GM23338 (cell line): Measurements from ENCODE around the gene ROCK2. TPM values are rescaled to one million over a fixed set of nuclear protein-coding genes. Genes with fewer than 3 reads are reported as not detected.

Experiments used
- ATAC-seq: fragments of 200-7000 bp; cut with Tn5 transposase; 3 replicates; pipeline ENCODE4 v1.9.1; 2020
- DNase-seq: peaks from one replicate; pipeline ENCODE4 v3.0.0-alpha.2; 2015; ENCODE audit warnings: low spot score
- H2AFZ ChIP-seq: fragments of 200-600 bp; sonication (generic); 2 replicates; pipeline ENCODE4 v1.8.0; 2016; ENCODE audit warnings: antibody characterized with exemption, mild to moderate bottlenecking, moderate library complexity
- H3F3A ChIP-seq: fragments of 200-600 bp; sonication (generic); replicated peaks from 2 replicates; pipeline ENCODE4 v1.8.0; 2017; ENCODE audit warnings: antibody characterized with exemption, mixed run types, low read depth
- H3K27ac ChIP-seq: fragments of 200-600 bp; sonication (generic); 2 replicates; pipeline ENCODE4 v1.6.1; 2016; ENCODE audit warnings: low read depth
- H3K27me3 ChIP-seq: fragments of 200-600 bp; sonication (generic); 2 replicates; pipeline ENCODE4 v1.8.0; 2016; ENCODE audit warnings: mild to moderate bottlenecking, mixed run types, moderate library complexity; ENCODE audit not compliant: insufficient read depth
- H3K36me3 ChIP-seq: fragments of 200-600 bp; sonication (generic); 2 replicates; pipeline ENCODE4 v1.8.0; 2016; ENCODE audit warnings: mild to moderate bottlenecking; ENCODE audit not compliant: insufficient read depth
- H3K4me1 ChIP-seq: fragments of 200-600 bp; sonication (generic); 2 replicates; pipeline ENCODE4 v1.8.0; 2016; ENCODE audit warnings: mild to moderate bottlenecking, moderate library complexity; ENCODE audit not compliant: insufficient read depth
- H3K4me2 ChIP-seq: fragments of 200-600 bp; sonication (generic); 2 replicates; pipeline ENCODE4 v1.7.1; 2017; ENCODE audit warnings: mixed run types
- H3K4me3 ChIP-seq: fragments of 200-600 bp; sonication (generic); 2 replicates; pipeline ENCODE4 v1.6.1; 2016; ENCODE audit warnings: mixed run types
- H3K79me2 ChIP-seq: fragments of 200-600 bp; sonication (generic); replicated peaks from 2 replicates; pipeline ENCODE4 v1.8.0; 2017; ENCODE audit warnings: mild to moderate bottlenecking; ENCODE audit not compliant: insufficient read depth
- H3K9me2 ChIP-seq: fragments of 200-600 bp; sonication (generic); 2 replicates; pipeline ENCODE4 v1.8.0; 2017; ENCODE audit not compliant: insufficient read depth
- H4K20me1 ChIP-seq: fragments of 200-600 bp; sonication (generic); replicated peaks from 2 replicates; pipeline ENCODE4 v1.8.0; 2017; ENCODE audit warnings: mild to moderate bottlenecking; ENCODE audit not compliant: insufficient read depth
- H3K27ac Mint-ChIP-seq: 2 replicates; pipeline ENCODE4 v1.8.0; 2020; ENCODE audit warnings: inconsistent platforms, mild to moderate bottlenecking, moderate library complexity, mixed read lengths
- H3K27me3 Mint-ChIP-seq: 3 replicates; pipeline ENCODE4 v1.8.0; 2022; ENCODE audit warnings: low read depth, mild to moderate bottlenecking, moderate library complexity, mixed read lengths, inconsistent platforms; ENCODE audit not compliant: insufficient read depth, poor library complexity
- H3K36me3 Mint-ChIP-seq: 3 replicates; pipeline ENCODE4 v1.8.0; 2021; ENCODE audit warnings: low read depth, mild to moderate bottlenecking, inconsistent platforms, moderate library complexity, mixed read lengths
- H3K4me1 Mint-ChIP-seq: 3 replicates; pipeline ENCODE4 v1.8.0; 2020; ENCODE audit warnings: mild to moderate bottlenecking, inconsistent platforms, mixed read lengths
- H3K4me3 Mint-ChIP-seq: 3 replicates; pipeline ENCODE4 v1.8.0; 2021; ENCODE audit warnings: moderate library complexity, mild to moderate bottlenecking, inconsistent platforms, mixed read lengths
- H3K9me3 Mint-ChIP-seq: 3 replicates; pipeline ENCODE4 v1.8.0; 2020; ENCODE audit warnings: moderate library complexity, mild to moderate bottlenecking, inconsistent platforms, mixed read lengths
- CREB1 ChIP-seq: fragments of 250-450 bp; sonication (Bioruptor Pico); IDR thresholded peaks from 2 replicates; pipeline ENCODE4 v1.5.0; 2020; ENCODE audit warnings: low read depth, mild to moderate bottlenecking, moderate library complexity
- CTCF ChIP-seq, 2 experiments: fragments of 200-600 bp in 1 of 2; sonication (generic) in 1 of 2; conservative IDR thresholded peaks; 2 replicates each; pipeline versions ENCODE4 v1.5.1 to v1.6.1; 2016 to 2017; ENCODE audit warnings: antibody characterized with exemption in 2 of 2, low read depth in 2 of 2, mild to moderate bottlenecking in 2 of 2, moderate library complexity in 1 of 2
- ETS1 ChIP-seq: IDR thresholded peaks from 2 replicates; pipeline ENCODE4 v1.6.1; 2016; ENCODE audit warnings: antibody characterized with exemption
- EZH2 ChIP-seq: fragments of 200-600 bp; sonication (generic); IDR thresholded peaks from one replicate; pipeline ENCODE4 v1.8.0; 2017; ENCODE audit warnings: antibody characterized with exemption, mild to moderate bottlenecking, low read depth; ENCODE audit not compliant: unreplicated experiment
- EZH2phosphoT487 ChIP-seq: fragments of 200-600 bp; sonication (generic); IDR thresholded peaks from one replicate; pipeline ENCODE4 v1.8.1; 2018; ENCODE audit warnings: antibody characterized with exemption; ENCODE audit not compliant: unreplicated experiment
- JUNB ChIP-seq: IDR thresholded peaks from one replicate; pipeline ENCODE4 v1.6.1; 2016; ENCODE audit warnings: antibody characterized with exemption; ENCODE audit not compliant: unreplicated experiment
- NANOG ChIP-seq: IDR thresholded peaks from 2 replicates; pipeline ENCODE4 v1.6.1; 2016; ENCODE audit warnings: antibody characterized with exemption, borderline replicate concordance
- POLR2AphosphoS5 ChIP-seq: IDR thresholded peaks from 2 replicates; pipeline ENCODE4 v1.6.1; 2016; ENCODE audit warnings: antibody characterized with exemption, low read depth
- REST ChIP-seq: IDR thresholded peaks from one replicate; pipeline ENCODE4 v1.6.1; 2018; ENCODE audit warnings: antibody characterized with exemption; ENCODE audit not compliant: unreplicated experiment
- STAT1 ChIP-seq: IDR thresholded peaks from one replicate; pipeline ENCODE4 v1.6.1; 2016; ENCODE audit warnings: antibody characterized with exemption; ENCODE audit not compliant: unreplicated experiment
- ZNF114 ChIP-seq: fragments of 250-450 bp; sonication (Bioruptor Pico); IDR thresholded peaks from 2 replicates; pipeline ENCODE4 v1.5.0; 2020; ENCODE audit warnings: mild to moderate bottlenecking, moderate library complexity
- ZNF331 ChIP-seq: fragments of 250-450 bp; sonication (Bioruptor Pico); IDR thresholded peaks from 2 replicates; pipeline ENCODE4 v1.5.0; 2020; ENCODE audit warnings: low read depth, mild to moderate bottlenecking, moderate library complexity
- ZNF462 ChIP-seq: fragments of 250-450 bp; sonication (Bioruptor Pico); IDR thresholded peaks from 2 replicates; pipeline ENCODE4 v1.5.0; 2020; ENCODE audit warnings: mild to moderate bottlenecking, moderate library complexity
- polyA plus RNA-seq: library from polyadenylated mRNA; unstranded; fragments of >200 nt; fragmentation: Nextera tagmentation; extraction: Ambion mirVana; gene quantifications from 2 replicates; pipeline ENCODE4 v1.2.1, GENCODE V29; 2016
- total RNA-seq: library from RNA; depleted of rRNA; stranded (reverse); fragments of >200 nt; shearing (Covaris generic); gene quantifications from 2 replicates; pipeline ENCODE4 v1.2.3, GENCODE V29; 2014

Gene ROCK2
- total and polyA plus RNA-seq, 2 experiments from 2014 or later = 16.4 to 28.0 TPM

- no peak overlapping the region for H3K4me3 ChIP-seq
- peaks cover 6% of the 10 kb centered on the region; the same call in 2 of the 3 replicates for H3K4me1 Mint-ChIP-seq
- no peaks in the 10 kb centered on the region for H3K4me1 ChIP-seq
- H3K79me2 ChIP-seq = no peaks in the 10 kb centered on the region
- H3K36me3 ChIP-seq = no peaks in the 10 kb centered on the region
- no peaks in the 10 kb centered on the region for H3K36me3 Mint-ChIP-seq
- H2AFZ ChIP-seq = no peak overlapping the region
- DNase-seq = no peak
- no peaks in the 10 kb centered on the region for H3F3A ChIP-seq
- no peaks in the 10 kb centered on the region for H3K27me3 ChIP-seq
- no peaks in the 10 kb centered on the region; the same call in 2 of the 3 replicates for H3K9me3 Mint-ChIP-seq
- no peaks in the 10 kb centered on the region for H4K20me1 ChIP-seq
- TF ChIP-seq ZNF331 (CRISPR knock-in tag) = no peak
- no peak for TF ChIP-seq ETS1
- no peak for TF ChIP-seq EZH2phosphoT487
- no peak for TF ChIP-seq POLR2AphosphoS5
- no peak for TF ChIP-seq JUNB
- no peak for TF ChIP-seq STAT1
- no peak for TF ChIP-seq REST
- TF ChIP-seq CREB1 (CRISPR knock-in tag) = no peak
- TF ChIP-seq CTCF (conservative IDR thresholded peaks at IDR 0.05; ENCODE audit: low read depth in 2 of 2) = no peak
- TF ChIP-seq ZNF462 (CRISPR knock-in tag) = no peak
- no peak for TF ChIP-seq EZH2
- no peak for TF ChIP-seq NANOG
- no peak for TF ChIP-seq ZNF114 (CRISPR knock-in tag)
- peaks cover 7% of the 10 kb centered on the region for H3K27me3 Mint-ChIP-seq
- no peak overlapping the region for H3K27ac ChIP-seq
- no peaks in the 10 kb centered on the region for H3K9me2 ChIP-seq
- no peak overlapping the region for H3K27ac Mint-ChIP-seq
- ATAC-seq = no peak
- no peak overlapping the region for H3K4me2 ChIP-seq
- no peak overlapping the region for H3K4me3 Mint-ChIP-seq
These were observed 22.8 kb upstream of the ROCK2 start for GRCh38 chr2:11367170-11367730.
